ENCODE data around the gene LRRFIP1.
"Not testable (repeated sequence)": the region's sequence is repeated elsewhere in the genome, so short reads cannot be mapped to it uniquely, and the experiment has no call there.

The LRRFIP1 gene

GRCh38 chr2:237666606-237667005 lies 39.2 kb downstream of the LRRFIP1 start:
- no peak for DNase-seq (ENCODE audit: low read depth)
- TF ChIP-seq, protein P1, sequence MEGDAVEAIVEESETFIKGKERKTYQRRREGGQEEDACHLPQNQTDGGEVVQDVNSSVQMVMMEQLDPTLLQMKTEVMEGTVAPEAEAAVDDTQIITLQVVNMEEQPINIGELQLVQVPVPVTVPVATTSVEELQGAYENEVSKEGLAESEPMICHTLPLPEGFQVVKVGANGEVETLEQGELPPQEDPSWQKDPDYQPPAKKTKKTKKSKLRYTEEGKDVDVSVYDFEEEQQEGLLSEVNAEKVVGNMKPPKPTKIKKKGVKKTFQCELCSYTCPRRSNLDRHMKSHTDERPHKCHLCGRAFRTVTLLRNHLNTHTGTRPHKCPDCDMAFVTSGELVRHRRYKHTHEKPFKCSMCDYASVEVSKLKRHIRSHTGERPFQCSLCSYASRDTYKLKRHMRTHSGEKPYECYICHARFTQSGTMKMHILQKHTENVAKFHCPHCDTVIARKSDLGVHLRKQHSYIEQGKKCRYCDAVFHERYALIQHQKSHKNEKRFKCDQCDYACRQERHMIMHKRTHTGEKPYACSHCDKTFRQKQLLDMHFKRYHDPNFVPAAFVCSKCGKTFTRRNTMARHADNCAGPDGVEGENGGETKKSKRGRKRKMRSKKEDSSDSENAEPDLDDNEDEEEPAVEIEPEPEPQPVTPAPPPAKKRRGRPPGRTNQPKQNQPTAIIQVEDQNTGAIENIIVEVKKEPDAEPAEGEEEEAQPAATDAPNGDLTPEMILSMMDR (IDR thresholded peaks at IDR 0.05; ENCODE audit: insufficient read depth, low read depth, low read length, missing control alignments) = no peak

GRCh38 chr2:237667050-237667576 lies 39.7 kb downstream of the LRRFIP1 start:
- not testable (repeated sequence) for DNase-seq (ENCODE audit: low read depth)

More at GRCh38 chr2:237666606-237667005, 39.2 kb downstream of the LRRFIP1 start:
- no peak overlapping the region for H3K4me3 ChIP-seq (ENCODE audit: low read depth, low read length)

DNA sequence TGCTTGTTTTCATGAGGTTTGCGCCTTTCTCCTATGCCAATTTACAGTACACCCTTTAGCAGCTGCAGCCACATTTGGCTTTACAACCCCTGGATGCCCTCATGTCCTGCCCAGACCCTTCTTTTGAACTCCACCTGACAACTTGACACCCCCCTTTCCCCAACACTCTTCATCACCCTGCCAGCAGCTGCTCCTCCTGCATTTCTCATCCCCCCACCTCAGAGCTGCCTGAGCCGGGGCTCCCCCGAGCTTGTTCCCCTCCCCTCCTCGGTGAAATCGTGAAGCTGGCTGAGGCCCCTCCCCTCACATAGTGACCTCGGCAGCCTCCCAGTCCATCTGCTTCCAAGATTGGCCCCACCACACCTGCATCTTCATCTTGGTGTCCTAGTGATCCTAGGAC lies 40.5 kb downstream of the LRRFIP1 start:
- DNase-seq (ENCODE audit: low read depth) = no peak
- TF ChIP-seq, protein P1 (IDR thresholded peaks at IDR 0.05; ENCODE audit: insufficient read depth, low read depth, low read length, missing control alignments) = no peak
- H3K4me3 ChIP-seq (ENCODE audit: low read depth, low read length) = no peak overlapping the region

More at GRCh38 chr2:237667050-237667576, 39.7 kb downstream of the LRRFIP1 start:
- not testable (repeated sequence) for H3K4me3 ChIP-seq (ENCODE audit: low read depth, low read length)

DNA sequence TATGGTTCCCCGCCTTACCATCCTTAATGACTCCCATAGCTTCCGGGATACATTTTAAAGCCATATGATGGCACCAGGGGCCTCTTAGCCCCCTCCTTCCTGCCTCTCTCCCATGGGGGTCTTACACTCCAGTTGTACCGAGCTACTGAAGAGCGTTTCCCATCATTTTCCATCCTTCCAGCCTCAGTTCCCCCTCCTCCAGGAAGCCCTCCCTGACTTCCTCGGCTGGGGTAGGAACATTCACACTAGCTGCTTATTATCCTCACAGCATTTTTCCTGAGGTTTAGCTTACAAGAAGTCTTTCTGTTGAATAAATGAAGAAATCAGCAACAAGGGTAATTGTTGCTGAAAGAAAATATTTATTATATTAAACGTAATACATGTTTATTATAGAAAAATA lies 41.1 kb downstream of the LRRFIP1 start:
- TF ChIP-seq, protein P1 (IDR thresholded peaks at IDR 0.05; ENCODE audit: insufficient read depth, low read depth, low read length, missing control alignments) = no peak
- H3K4me3 ChIP-seq (ENCODE audit: low read depth, low read length) = no peak overlapping the region

DNA sequence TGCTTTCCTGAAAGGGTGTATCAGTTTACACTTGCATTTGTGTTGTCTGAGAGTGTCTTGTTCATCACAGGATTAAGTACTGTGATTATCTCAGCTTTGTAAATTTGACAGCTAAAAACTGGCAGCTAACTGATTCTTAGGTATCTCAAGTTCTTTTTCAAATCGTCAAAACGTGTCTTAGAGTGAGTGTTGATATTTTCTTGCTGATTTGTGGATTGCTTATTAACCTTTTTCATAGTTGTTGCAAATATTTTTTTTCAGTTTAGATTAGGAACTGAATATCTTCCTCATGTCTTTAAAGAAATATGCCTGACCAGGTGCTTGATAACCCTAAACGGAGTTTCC lies 41.9 kb downstream of the LRRFIP1 start:
- TF ChIP-seq, protein P1 (IDR thresholded peaks at IDR 0.05; ENCODE audit: insufficient read depth, low read depth, low read length, missing control alignments) = no peak
- no peak for DNase-seq (ENCODE audit: low read depth)
- H3K4me3 ChIP-seq (ENCODE audit: low read depth, low read length) = no peak overlapping the region

More for the DNA sequence above, 41.1 kb downstream of the LRRFIP1 start:
- no peak for DNase-seq (ENCODE audit: low read depth)

- H3K4me3 ChIP-seq (ENCODE audit: low read depth, low read length) = no peak overlapping the region
- peak; percentile 84 for DNase-seq (ENCODE audit: low read depth)
- TF ChIP-seq, protein P1 (IDR thresholded peaks at IDR 0.05; ENCODE audit: insufficient read depth, low read depth, low read length, missing control alignments) = no peak
These were observed 42.4 kb downstream of the LRRFIP1 start for GRCh38 chr2:237669628-237670392.

- no peak for DNase-seq (ENCODE audit: low read depth)
- TF ChIP-seq, protein P1 (IDR thresholded peaks at IDR 0.05; ENCODE audit: insufficient read depth, low read depth, low read length, missing control alignments) = no peak
- H3K4me3 ChIP-seq (ENCODE audit: low read depth, low read length) = no peak overlapping the region
These were observed 43.3 kb downstream of the LRRFIP1 start for GRCh38 chr2:237670641-237671040.
